Endothelial cell of umbilical vein (primary cell): ENCODE results near the gene SYK. TPM values are rescaled to one million over a fixed set of nuclear protein-coding genes. Genes with fewer than 3 reads are reported as not detected.

Experiments used
- BruUV-seq: library from RNA; stranded (reverse); fragments of 400-500 nt; replicated peaks from 2 replicates; lab custom pipeline; 2021; lab: Mats Ljungman, UMichigan
- CTCF ChIA-PET: fragments of 300-600, 350-600 bp; sonication (Branson Sonifier 250); formaldehyde crosslinking; loops from one replicate; lab custom pipeline; 2021; ENCODE audit warnings: antibody characterized with exemption, inconsistent platforms; lab: Charles Lee
- POLR2A ChIA-PET: fragments of 300-600, 350-600 bp; sonication (Branson Sonifier 250); formaldehyde crosslinking; loops from one replicate; lab custom pipeline; 2021; ENCODE audit warnings: antibody characterized with exemption, inconsistent platforms; lab: Charles Lee
- DNase-seq: peaks from one replicate; pipeline ENCODE4 v3.0.0-alpha.2; 2011; ENCODE audit warnings: low read depth, low spot score
- FAIRE-seq: peaks from 2 replicates; lab custom pipeline; 2011; peaks lifted over from hg19 to GRCh38; lab: Jason Lieb, UNC
- H2AFZ ChIP-seq: 2 replicates; pipeline ENCODE4 v1.6.0; 2012; ENCODE audit warnings: low read depth, low read length, control low read depth, inconsistent platforms
- H3K27ac ChIP-seq: 2 replicates; pipeline ENCODE4 v1.5.1; 2011; ENCODE audit warnings: low read depth, mild to moderate bottlenecking, control low read depth, low read length, moderate library complexity; ENCODE audit not compliant: insufficient read depth
- H3K27me3 ChIP-seq, 2 experiments: 2 replicates each; pipeline versions ENCODE4 v1.6.0 to v1.6.1; 2011; ENCODE audit warnings: low read length in 2 of 2, mixed read lengths in 1 of 2; ENCODE audit not compliant: control insufficient read depth in 2 of 2, insufficient read depth in 2 of 2
- H3K36me3 ChIP-seq, 2 experiments: 2 replicates in 1 of 2; 3 replicates in 1 of 2; pipeline ENCODE4 v1.5.1; 2011; ENCODE audit warnings: low read length in 2 of 2, mild to moderate bottlenecking in 1 of 2, moderate library complexity in 1 of 2; ENCODE audit not compliant: control insufficient read depth in 2 of 2, insufficient read depth in 2 of 2; ENCODE audit errors: extremely low read depth in 1 of 2
- H3K4me1 ChIP-seq: 3 replicates; pipeline ENCODE4 v1.5.1; 2011; ENCODE audit warnings: mild to moderate bottlenecking, low read length; ENCODE audit not compliant: control insufficient read depth, insufficient read depth; ENCODE audit errors: extremely low read depth
- H3K4me2 ChIP-seq: 2 replicates; pipeline ENCODE4 v1.6.1; 2011; ENCODE audit warnings: low read length, control low read depth, mixed read lengths; ENCODE audit not compliant: insufficient read depth
- H3K4me3 ChIP-seq, 3 experiments: fragments of 200-600 bp in 1 of 3; sonication (generic), shearing (Covaris generic) in 1 of 3; replicated peaks in 1 of 3; 2 replicates each; pipeline ENCODE4 v1.5.1; 2011 to 2016; ENCODE audit warnings: control low read depth in 3 of 3, low read length in 3 of 3, mild to moderate bottlenecking in 2 of 3, inconsistent platforms in 1 of 3, low read depth in 1 of 3, moderate library complexity in 1 of 3; ENCODE audit not compliant: insufficient read depth in 1 of 3
- H3K79me2 ChIP-seq: 2 replicates; pipeline ENCODE4 v1.6.0; 2012; ENCODE audit warnings: low read length, inconsistent platforms; ENCODE audit not compliant: control insufficient read depth, insufficient read depth
- H3K9ac ChIP-seq: replicated peaks from 2 replicates; pipeline ENCODE3; 2011; ENCODE audit warnings: low read length, control low read depth; ENCODE audit not compliant: insufficient read depth; ENCODE audit errors: extremely low read depth
- H3K9me1 ChIP-seq: replicated peaks from 3 replicates; pipeline ENCODE4 v1.6.0; 2011; ENCODE audit warnings: mild to moderate bottlenecking, low read length; ENCODE audit not compliant: control insufficient read depth, insufficient read depth; ENCODE audit errors: extremely low read depth
- H3K9me3 ChIP-seq: replicated peaks from 2 replicates; pipeline ENCODE4 v1.5.1; 2012; ENCODE audit warnings: low read length, inconsistent platforms; ENCODE audit not compliant: control insufficient read depth, insufficient read depth
- H4K20me1 ChIP-seq: replicated peaks from 2 replicates; pipeline ENCODE3; 2011; ENCODE audit warnings: mild to moderate bottlenecking, low read length; ENCODE audit not compliant: control insufficient read depth, insufficient read depth; ENCODE audit errors: extremely low read depth
- EZH2 ChIP-seq: IDR thresholded peaks from 2 replicates; pipeline ENCODE4 v1.6.1; 2012; ENCODE audit warnings: borderline replicate concordance, low read depth, mild to moderate bottlenecking, moderate library complexity, low read length, inconsistent platforms; ENCODE audit not compliant: severe bottlenecking
- FOS ChIP-seq: IDR thresholded peaks from 2 replicates; pipeline ENCODE4 v1.6.1; 2011; ENCODE audit warnings: mild to moderate bottlenecking, low read length, moderate library complexity, borderline replicate concordance; ENCODE audit not compliant: insufficient read depth
- GATA2 ChIP-seq: IDR thresholded peaks from 2 replicates; pipeline ENCODE4 v1.7.0; 2011; ENCODE audit warnings: low read depth, mild to moderate bottlenecking, moderate library complexity, mixed read lengths, low read length; ENCODE audit not compliant: insufficient read length, insufficient read depth
- JUN ChIP-seq: IDR thresholded peaks from 2 replicates; pipeline ENCODE4 v1.6.1; 2011; ENCODE audit warnings: borderline replicate concordance, low read depth; ENCODE audit not compliant: insufficient read length, insufficient read depth
- MYC ChIP-seq: IDR thresholded peaks from one replicate; pipeline ENCODE4 v1.6.1; 2011; ENCODE audit warnings: mild to moderate bottlenecking, low read depth, low read length
- POLR2A ChIP-seq: IDR thresholded peaks from 2 replicates; pipeline ENCODE4 v1.6.1; 2012; ENCODE audit warnings: low read depth, mild to moderate bottlenecking, control low read depth, low read length
- POLR2AphosphoS5 ChIP-seq: IDR thresholded peaks from 2 replicates; pipeline ENCODE4 v1.6.1; 2012; ENCODE audit warnings: low read depth, mild to moderate bottlenecking, control low read depth, low read length, moderate library complexity; ENCODE audit not compliant: insufficient read depth
- dilution Hi-C: fragments of 300-500 bp; cut with MboI; formaldehyde crosslinking; loops from one replicate; pipeline ENCODE4 v1.15.0; 2019; ENCODE audit warnings: low sequenced_read_pairs; ENCODE audit not compliant: extremely low pct_ligation_motif_present
- intact Hi-C: fragments of 100-400 bp; cut with micrococcal nuclease; formaldehyde crosslinking; loops from one replicate; pipeline ENCODE4 v1.10.0; 2022
- polyA plus RNA-seq, 4 experiments: library from polyadenylated mRNA; depleted of rRNA in 3 of 4; stranded (reverse) in 3 of 4; unstranded in 1 of 4; fragments of >200 nt; gene quantifications; 2 replicates each; pipeline versions ENCODE4 v1.2.1 to v1.2.3, GENCODE V29; 2011 to 2012; ENCODE audit warnings: missing spikeins in 1 of 4
- total RNA-seq: library from RNA; stranded (reverse); gene quantifications from 2 replicates; pipeline ENCODE4 v1.2.3, GENCODE V29; 2021
- TF ChIP-seq, protein P1 (sequence below), 2 donors: IDR thresholded peaks; 1 replicate in 1 of 2; 2 replicates in 1 of 2; pipeline ENCODE4 v1.5.1; 2011; ENCODE audit warnings: low read length in 2 of 2, mild to moderate bottlenecking in 2 of 2, moderate library complexity in 2 of 2, control low read depth in 1 of 2, inconsistent platforms in 1 of 2, low read depth in 1 of 2; ENCODE audit not compliant: insufficient read depth in 1 of 2; ENCODE audit errors: extremely low read depth in 1 of 2
- TF ChIP-seq, protein P2 (sequence below): IDR thresholded peaks from 2 replicates; pipeline ENCODE4 v1.6.1; 2011; ENCODE audit not compliant: insufficient read depth, insufficient read length

The SYK gene
- total and polyA plus RNA-seq, 2 donors (not counting 3 experiments of a cell fraction or from before 2014, with no cell fraction given) = not detected

DNA sequence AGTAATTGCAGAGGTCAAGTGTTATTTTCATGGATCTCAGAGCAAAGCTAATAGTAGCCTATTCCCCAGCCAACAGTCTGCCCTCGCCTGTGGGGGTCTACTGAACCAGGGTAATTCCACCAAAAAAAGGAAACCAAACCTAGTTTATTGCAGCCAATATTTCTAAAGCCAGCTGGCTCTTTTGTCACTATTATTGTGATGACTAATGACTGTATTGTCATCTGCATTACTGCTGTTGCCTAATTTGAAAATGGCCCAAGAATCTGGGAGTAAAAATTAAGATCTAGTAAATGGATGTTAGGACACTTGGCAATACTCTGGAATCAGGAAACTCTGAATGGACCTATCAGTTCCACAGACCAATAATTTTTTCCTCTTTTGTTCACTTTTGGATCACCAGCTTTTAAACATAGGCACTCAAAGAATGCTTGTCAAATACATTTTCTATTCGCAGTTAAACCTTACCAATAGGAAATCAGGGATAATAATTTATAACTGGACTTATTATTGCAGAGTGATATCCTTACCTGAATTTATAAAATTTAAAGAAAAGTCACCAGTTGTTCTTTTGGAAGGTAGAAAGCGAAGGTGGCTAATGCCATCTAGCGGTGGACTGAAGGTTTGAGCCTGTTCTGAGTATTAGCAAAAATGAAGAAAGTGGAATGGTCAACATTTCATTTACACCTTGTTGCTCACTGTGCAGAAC lies 69.2 kb downstream of the SYK start:
- no peaks in the 10 kb centered on the region for H3K27me3 ChIP-seq
- H3K9me1 ChIP-seq = no peaks in the 10 kb centered on the region
- H3K4me3 ChIP-seq = no peak overlapping the region
- H3K79me2 ChIP-seq = no peaks in the 10 kb centered on the region
- intact Hi-C loops (loop anchor here (1.0 kb wide), 4 partner anchors 728 to 1294 kb away; no protein-coding TSS in a partner anchor), dilution Hi-C loops (no loop called here)
- H3K36me3 ChIP-seq = no peaks in the 10 kb centered on the region
- ChIA-PET CTCF (interaction anchor here (0.7 to 6.7 kb wide), 11 partner anchors 11 to 1297 kb away, joined by 3 to 96 read pairs (median 7); no protein-coding TSS in a partner anchor), POLR2A (no interaction called here)
- H3K4me1 ChIP-seq = no peaks in the 10 kb centered on the region
- FAIRE-seq (peak; percentile 56), DNase-seq (peak; percentile 32)
- no peak overlapping the region for H3K27ac ChIP-seq
- no peak overlapping the region for H3K4me2 ChIP-seq
- TF ChIP-seq, protein P1, sequence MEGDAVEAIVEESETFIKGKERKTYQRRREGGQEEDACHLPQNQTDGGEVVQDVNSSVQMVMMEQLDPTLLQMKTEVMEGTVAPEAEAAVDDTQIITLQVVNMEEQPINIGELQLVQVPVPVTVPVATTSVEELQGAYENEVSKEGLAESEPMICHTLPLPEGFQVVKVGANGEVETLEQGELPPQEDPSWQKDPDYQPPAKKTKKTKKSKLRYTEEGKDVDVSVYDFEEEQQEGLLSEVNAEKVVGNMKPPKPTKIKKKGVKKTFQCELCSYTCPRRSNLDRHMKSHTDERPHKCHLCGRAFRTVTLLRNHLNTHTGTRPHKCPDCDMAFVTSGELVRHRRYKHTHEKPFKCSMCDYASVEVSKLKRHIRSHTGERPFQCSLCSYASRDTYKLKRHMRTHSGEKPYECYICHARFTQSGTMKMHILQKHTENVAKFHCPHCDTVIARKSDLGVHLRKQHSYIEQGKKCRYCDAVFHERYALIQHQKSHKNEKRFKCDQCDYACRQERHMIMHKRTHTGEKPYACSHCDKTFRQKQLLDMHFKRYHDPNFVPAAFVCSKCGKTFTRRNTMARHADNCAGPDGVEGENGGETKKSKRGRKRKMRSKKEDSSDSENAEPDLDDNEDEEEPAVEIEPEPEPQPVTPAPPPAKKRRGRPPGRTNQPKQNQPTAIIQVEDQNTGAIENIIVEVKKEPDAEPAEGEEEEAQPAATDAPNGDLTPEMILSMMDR (IDR thresholded peaks at IDR 0.05; ENCODE audit: extremely low read depth in 1 of 2, insufficient read depth in 1 of 2, low read depth in 1 of 2, low read length in 2 of 2) = peak; percentile 63 to 65
- no peak for TF ChIP-seq GATA2
- no peak overlapping the region for H2AFZ ChIP-seq
- BruUV-seq = no TSS peak
- H4K20me1 ChIP-seq = no peaks in the 10 kb centered on the region
- no peaks in the 10 kb centered on the region for H3K9me3 ChIP-seq
- H3K9ac ChIP-seq = no peak overlapping the region

DNA sequence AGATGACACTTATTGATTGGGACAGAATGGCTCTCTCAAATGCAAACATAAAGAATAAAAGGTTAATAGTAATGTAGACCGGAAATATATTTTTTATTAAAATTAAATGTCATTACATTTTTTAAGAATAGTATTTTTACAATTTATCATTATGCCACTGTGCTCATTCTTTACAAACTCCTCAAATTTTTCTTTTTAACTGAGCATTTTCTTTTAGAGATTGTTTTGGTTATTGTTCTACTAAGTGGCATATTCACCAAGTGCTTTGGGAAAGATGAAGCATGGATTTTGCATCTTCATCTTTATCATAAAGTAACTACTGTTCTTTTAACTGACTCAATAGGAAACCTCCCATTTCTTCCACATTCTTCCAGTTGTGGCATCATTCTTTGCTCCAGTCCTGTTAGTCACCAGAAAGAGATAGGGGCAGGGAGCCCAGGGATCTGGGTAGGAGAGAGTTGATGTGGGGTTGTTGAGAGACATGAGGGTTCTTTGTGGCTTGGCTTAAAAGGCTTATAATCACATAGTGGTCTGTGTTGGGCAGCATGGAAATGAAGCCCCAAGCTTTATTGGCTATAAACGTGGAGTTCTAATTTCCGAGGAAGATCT lies 69.8 kb downstream of the SYK start:
- FAIRE-seq (no peak), DNase-seq (no peak)
- no TSS peak for BruUV-seq
- no peaks in the 10 kb centered on the region for H3K27me3 ChIP-seq
- no peaks in the 10 kb centered on the region for H4K20me1 ChIP-seq
- H3K4me1 ChIP-seq = no peaks in the 10 kb centered on the region
- dilution Hi-C loops = no loop called here
- no peak for TF ChIP-seq JUN
- no peak for TF ChIP-seq FOS
- TF ChIP-seq POLR2AphosphoS5 = no peak
- TF ChIP-seq EZH2 = no peak
- TF ChIP-seq, protein P1 (IDR thresholded peaks at IDR 0.05; ENCODE audit: extremely low read depth in 1 of 2, insufficient read depth in 1 of 2, low read depth in 1 of 2, low read length in 2 of 2) = no peak
- TF ChIP-seq POLR2A = no peak
- TF ChIP-seq MYC = no peak
- TF ChIP-seq, protein P2, sequence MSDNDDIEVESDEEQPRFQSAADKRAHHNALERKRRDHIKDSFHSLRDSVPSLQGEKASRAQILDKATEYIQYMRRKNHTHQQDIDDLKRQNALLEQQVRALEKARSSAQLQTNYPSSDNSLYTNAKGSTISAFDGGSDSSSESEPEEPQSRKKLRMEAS = no peak
- TF ChIP-seq GATA2 = no peak
- no peak overlapping the region for H2AFZ ChIP-seq
- no peak overlapping the region for H3K27ac ChIP-seq
- peak overlapping the region; percentile 9 for H3K9ac ChIP-seq
- no peak overlapping the region for H3K4me3 ChIP-seq
- no peaks in the 10 kb centered on the region for H3K9me1 ChIP-seq
- intact Hi-C loops = loop anchor here (1.0 kb wide), 4 partner anchors 729 to 1295 kb away; no protein-coding TSS in a partner anchor
- POLR2A ChIA-PET = no interaction called here
- H3K9me3 ChIP-seq = no peaks in the 10 kb centered on the region
- no peak overlapping the region for H3K4me2 ChIP-seq
- H3K79me2 ChIP-seq = no peaks in the 10 kb centered on the region
- H3K36me3 ChIP-seq = no peaks in the 10 kb centered on the region
- CTCF ChIA-PET = interaction anchor here (0.7 to 6.7 kb wide), 6 partner anchors 731 to 1280 kb away, joined by 3 to 96 read pairs (median 32); no protein-coding TSS in a partner anchor
